ENCODE measurements around the gene GPR32.

The GPR32 gene

DNA sequence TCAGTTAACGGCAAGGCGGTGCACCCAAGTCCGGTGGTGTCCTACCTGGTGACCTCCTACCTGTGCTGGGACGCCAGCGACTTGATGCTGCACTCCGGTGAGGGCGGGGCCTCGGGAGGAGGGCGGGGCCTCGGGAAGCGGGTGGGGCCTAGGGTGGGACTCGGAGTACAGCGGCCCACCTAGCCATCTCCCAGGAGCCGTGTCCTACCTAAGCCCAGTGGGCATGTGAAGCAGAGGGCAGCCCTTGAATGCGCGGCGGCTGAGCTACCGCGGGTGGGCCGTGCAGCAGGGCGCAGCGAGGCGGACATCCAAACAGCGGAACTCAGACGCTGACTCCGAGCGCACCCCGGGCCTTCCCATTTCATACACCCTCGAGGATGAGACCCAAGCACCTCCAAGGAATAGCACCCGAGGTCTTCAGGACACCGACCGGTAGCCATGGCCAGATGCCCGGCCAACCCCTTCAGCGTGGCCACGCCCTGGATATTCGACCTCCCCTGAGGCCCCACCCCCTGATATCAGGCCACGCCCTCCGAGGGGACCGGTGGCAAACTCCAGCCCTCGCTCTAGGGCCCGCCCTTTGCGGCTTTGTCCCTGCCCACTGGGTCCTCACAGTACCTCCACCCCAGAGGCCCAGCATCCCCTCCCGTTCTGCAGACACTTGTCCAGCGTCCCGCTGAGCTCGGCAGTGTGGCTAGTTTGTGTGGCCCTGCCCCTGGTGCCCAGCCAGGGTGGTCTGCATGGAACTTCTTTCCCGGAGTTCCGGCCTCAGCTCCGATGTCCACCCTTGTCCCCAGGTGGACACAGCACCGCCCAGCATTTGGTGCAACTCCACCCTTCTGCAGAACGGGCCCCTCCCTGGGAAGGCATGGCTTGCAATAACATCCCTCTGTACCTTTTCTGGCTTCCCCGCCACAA is 47.9 kb downstream of the GPR32 start:
- TF ChIP-seq, protein P1, sequence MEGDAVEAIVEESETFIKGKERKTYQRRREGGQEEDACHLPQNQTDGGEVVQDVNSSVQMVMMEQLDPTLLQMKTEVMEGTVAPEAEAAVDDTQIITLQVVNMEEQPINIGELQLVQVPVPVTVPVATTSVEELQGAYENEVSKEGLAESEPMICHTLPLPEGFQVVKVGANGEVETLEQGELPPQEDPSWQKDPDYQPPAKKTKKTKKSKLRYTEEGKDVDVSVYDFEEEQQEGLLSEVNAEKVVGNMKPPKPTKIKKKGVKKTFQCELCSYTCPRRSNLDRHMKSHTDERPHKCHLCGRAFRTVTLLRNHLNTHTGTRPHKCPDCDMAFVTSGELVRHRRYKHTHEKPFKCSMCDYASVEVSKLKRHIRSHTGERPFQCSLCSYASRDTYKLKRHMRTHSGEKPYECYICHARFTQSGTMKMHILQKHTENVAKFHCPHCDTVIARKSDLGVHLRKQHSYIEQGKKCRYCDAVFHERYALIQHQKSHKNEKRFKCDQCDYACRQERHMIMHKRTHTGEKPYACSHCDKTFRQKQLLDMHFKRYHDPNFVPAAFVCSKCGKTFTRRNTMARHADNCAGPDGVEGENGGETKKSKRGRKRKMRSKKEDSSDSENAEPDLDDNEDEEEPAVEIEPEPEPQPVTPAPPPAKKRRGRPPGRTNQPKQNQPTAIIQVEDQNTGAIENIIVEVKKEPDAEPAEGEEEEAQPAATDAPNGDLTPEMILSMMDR (IDR thresholded peaks at IDR 0.05; ENCODE audit: borderline replicate concordance, control extremely low read depth, extremely low read depth, insufficient read depth, missing control alignments) = no peak
- peak; percentile 94 for DNase-seq (ENCODE audit: low spot score)
- in situ Hi-C loops (cut with MboI; ENCODE audit: low sequenced_read_pairs, unreplicated experiment) = no loop called here

DNA sequence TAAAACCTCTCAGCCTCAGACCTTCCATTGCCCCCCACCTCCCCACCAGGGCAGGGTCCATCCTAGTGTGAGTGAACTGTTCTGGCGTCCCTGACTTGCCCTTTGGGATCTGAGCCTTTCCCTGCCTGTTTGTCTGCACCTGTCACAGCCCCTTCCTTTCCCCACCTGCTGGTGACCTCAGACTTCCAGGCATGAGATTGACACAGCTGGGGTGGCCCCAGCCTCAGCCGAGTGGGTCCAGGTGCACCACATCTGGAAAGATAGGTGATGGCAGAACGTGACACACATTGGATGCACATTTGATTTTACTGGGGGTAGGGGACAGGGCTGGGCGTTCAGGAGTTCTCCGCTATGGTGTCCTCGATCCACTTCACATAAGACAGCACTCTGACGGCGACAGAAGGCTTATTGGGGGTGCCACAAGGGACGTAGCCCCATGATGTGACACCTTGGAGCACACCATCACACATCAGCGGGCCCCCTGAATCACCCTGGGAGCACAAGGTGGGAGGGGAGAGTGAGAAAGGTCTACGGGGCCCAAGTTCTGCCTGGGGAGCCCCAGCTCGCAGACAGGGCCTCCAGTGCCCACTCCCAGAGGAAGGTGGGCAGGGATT is 48.7 kb downstream of the GPR32 start:
- TF ChIP-seq, protein P1 (IDR thresholded peaks at IDR 0.05; ENCODE audit: borderline replicate concordance, control extremely low read depth, extremely low read depth, insufficient read depth, missing control alignments) = no peak

DNA sequence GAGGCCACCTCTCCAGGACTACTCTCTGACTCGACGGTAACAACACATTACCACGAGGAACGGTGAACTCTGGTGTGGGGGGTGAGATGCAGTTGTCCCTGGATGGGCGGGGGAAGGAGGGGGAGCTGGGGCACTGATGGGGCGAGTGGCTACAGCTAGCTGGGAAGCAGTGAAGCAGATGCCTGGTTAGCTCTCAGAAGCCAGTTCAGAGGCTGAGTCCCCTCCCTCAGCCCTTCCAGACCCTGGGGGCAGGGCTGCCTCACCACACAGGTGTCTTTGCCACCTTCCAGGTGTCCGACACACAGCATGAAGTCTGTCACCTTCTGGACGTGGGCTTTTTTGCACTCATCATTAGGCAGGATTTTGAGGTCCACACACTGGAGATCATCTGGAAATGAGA is 49.4 kb downstream of the GPR32 start:
- in situ Hi-C loops (cut with MboI; ENCODE audit: low sequenced_read_pairs, unreplicated experiment) = no loop called here
- no peak for DNase-seq (ENCODE audit: low spot score)
- TF ChIP-seq, protein P1 (IDR thresholded peaks at IDR 0.05; ENCODE audit: borderline replicate concordance, control extremely low read depth, extremely low read depth, insufficient read depth, missing control alignments) = no peak

More for the DNA sequence above, 48.7 kb downstream of the GPR32 start:
- DNase-seq (ENCODE audit: low spot score) = peak; percentile 39
- in situ Hi-C loops (cut with MboI; ENCODE audit: low sequenced_read_pairs, unreplicated experiment) = no loop called here

DNA sequence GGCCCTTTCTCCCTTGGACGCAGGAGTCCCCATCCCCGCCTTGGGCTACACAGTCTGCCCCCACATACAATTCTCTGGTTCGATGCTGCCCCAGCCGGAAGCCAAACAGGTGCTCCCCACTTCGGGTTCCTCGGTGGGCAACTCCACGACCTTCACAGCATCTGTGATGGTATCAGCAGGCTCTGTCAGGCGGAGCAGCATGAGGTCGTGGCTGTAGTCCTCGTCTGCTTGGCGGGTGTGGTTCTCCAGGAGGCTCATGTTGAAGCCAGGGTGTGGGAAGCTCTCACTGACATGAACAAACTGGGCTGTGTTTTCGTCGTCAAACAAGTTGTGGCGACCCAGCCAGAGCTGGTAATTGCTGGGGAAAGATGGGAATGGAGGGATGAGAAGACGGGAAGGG is 49.8 kb downstream of the GPR32 start:
- peak; percentile 36 for DNase-seq (ENCODE audit: low spot score)
- in situ Hi-C loops (cut with MboI; ENCODE audit: low sequenced_read_pairs, unreplicated experiment) = no loop called here
- TF ChIP-seq, protein P1 (IDR thresholded peaks at IDR 0.05; ENCODE audit: borderline replicate concordance, control extremely low read depth, extremely low read depth, insufficient read depth, missing control alignments) = no peak

DNA sequence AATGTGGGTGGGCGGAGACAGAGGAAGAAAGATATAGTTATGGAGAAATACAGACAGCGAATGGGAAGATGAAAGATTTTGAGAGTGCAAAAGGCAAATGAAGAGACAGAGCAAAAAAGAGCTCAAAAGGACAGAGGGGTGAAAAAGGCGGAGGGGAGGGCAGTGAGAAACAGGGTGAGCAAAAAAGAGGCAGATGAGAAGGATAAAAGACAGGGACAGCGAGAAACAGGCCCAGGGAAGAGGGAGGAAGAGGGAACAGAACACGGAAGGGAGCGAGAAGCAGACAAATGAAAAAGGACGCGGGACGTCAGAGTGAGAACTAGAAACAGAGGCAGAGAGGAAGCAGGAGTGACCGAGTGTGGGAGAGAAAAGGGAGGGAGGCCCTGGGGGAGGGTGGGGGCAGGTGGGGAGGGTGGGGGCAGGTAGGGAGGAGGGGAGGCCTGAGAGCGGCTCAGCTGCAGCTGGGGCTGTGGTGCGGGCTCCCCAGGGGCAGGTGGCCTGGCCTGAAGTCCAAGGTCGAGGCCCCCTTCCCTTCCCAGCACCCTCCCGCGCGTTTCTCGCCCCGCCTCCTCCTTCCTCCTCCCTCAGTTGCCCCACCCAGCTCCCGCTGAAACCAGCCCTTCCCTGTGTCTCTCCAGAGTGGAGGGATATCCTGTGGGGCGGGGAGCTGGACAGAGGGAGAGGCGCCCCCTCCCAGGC is 50.4 kb downstream of the GPR32 start:
- in situ Hi-C loops (cut with MboI; ENCODE audit: low sequenced_read_pairs, unreplicated experiment) = no loop called here
- TF ChIP-seq, protein P1 (IDR thresholded peaks at IDR 0.05; ENCODE audit: borderline replicate concordance, control extremely low read depth, extremely low read depth, insufficient read depth, missing control alignments) = no peak
- peak; percentile 83 for DNase-seq (ENCODE audit: low spot score)

DNA sequence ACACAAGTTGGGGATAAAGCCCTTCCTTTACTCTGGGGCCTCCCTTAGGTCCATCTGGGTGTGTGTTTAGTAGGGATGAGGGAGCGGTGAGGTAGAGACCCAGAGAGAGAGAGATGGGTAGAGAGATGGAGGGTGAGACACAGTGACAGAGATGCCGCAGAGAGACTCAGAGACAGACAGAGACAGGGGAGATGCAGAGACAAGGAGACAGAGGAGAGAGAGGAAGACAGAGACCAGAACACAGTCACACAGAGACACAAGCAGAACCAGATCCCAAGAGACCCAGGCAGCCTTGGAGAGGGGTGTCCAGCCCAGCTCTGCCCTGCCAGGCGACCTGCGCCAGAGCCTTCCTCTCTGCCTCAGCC is 51.0 kb downstream of the GPR32 start:
- TF ChIP-seq, protein P1 (IDR thresholded peaks at IDR 0.05; ENCODE audit: borderline replicate concordance, control extremely low read depth, extremely low read depth, insufficient read depth, missing control alignments) = no peak
- peak; percentile 38 for DNase-seq (ENCODE audit: low spot score)
- in situ Hi-C loops (cut with MboI; ENCODE audit: low sequenced_read_pairs, unreplicated experiment) = no loop called here
